Uterus (tissue), 4 donors: ENCODE results near the gene PRR30. TPM values are rescaled to one million over a fixed set of nuclear protein-coding genes. Genes with fewer than 3 reads are reported as not detected.
"Not testable (repeated sequence)": the region's sequence is repeated elsewhere in the genome, so short reads cannot be mapped to it uniquely, and the experiment has no call there.

Experiments
- DNase-seq, 2 donors: peaks; one replicate each; pipeline ENCODE4 v3.0.0-alpha.2; 2019 to 2020
- H3K27ac ChIP-seq, 2 donors: fragments of 200-600 bp; sonication (generic); 1 replicate in 1 of 2; 2 replicates in 1 of 2; pipeline ENCODE4 v1.5.1; 2016 to 2018
- H3K27me3 ChIP-seq, 2 donors: fragments of 200-600 bp; sonication (generic); one replicate each; pipeline ENCODE4 v1.5.1; 2018 to 2019; ENCODE audit warnings: control low read depth in 1 of 2
- H3K36me3 ChIP-seq, 2 donors: fragments of 200-600 bp; sonication (generic); one replicate each; pipeline ENCODE4 v1.5.1; 2019; ENCODE audit warnings: control low read depth in 1 of 2
- H3K4me1 ChIP-seq, 2 donors: fragments of 200-600 bp; sonication (generic); one replicate each; pipeline ENCODE4 v1.5.1; 2018 to 2019; ENCODE audit warnings: control low read depth in 1 of 2
- H3K4me3 ChIP-seq, 2 donors: fragments of 200-600 bp; sonication (generic); 1 replicate in 1 of 2; 2 replicates in 1 of 2; pipeline ENCODE4 v1.5.1; 2018 to 2019; ENCODE audit warnings: mild to moderate bottlenecking in 1 of 2
- H3K9me3 ChIP-seq, 2 donors: fragments of 200-600 bp; sonication (generic); one replicate each; pipeline ENCODE4 v1.5.1; 2019; ENCODE audit warnings: control low read depth in 1 of 2
- POLR2A ChIP-seq, 2 donors: fragments of 450-650 bp; IDR thresholded peaks; one replicate each; pipeline ENCODE4 v1.6.1; 2016; ENCODE audit warnings: antibody characterized with exemption in 2 of 2, mild to moderate bottlenecking in 1 of 2, moderate library complexity in 1 of 2
- intact Hi-C: fragments of 100-400 bp; cut with DNase I; formaldehyde crosslinking; loops from one replicate; pipeline ENCODE4 v1.15.1; 2023; ENCODE audit warnings: low total_unique reads
- total RNA-seq, 4 donors: library from RNA; depleted of rRNA in 3 of 4; stranded (reverse); fragments of >200 nt in 3 of 4; gene quantifications; one replicate each; pipeline versions ENCODE4 v1.1.0 to v1.2.4, GENCODE V29; 2014 to 2023
- TF ChIP-seq, protein P1 (sequence below), 4 experiments: fragments of 200-600 bp in 2 of 4; fragments of 450-650 bp in 2 of 4; sonication (generic) in 2 of 4; IDR thresholded peaks; one replicate each; pipeline ENCODE4 v1.5.1; 2016 to 2019; ENCODE audit warnings: antibody characterized with exemption in 4 of 4, mild to moderate bottlenecking in 2 of 4, moderate library complexity in 1 of 4
- donor health status: DM: yes; HTN: yes; CAD: no.

The PRR30 gene
- total RNA-seq, 4 donors from 2014 or later, result not detected

DNA sequence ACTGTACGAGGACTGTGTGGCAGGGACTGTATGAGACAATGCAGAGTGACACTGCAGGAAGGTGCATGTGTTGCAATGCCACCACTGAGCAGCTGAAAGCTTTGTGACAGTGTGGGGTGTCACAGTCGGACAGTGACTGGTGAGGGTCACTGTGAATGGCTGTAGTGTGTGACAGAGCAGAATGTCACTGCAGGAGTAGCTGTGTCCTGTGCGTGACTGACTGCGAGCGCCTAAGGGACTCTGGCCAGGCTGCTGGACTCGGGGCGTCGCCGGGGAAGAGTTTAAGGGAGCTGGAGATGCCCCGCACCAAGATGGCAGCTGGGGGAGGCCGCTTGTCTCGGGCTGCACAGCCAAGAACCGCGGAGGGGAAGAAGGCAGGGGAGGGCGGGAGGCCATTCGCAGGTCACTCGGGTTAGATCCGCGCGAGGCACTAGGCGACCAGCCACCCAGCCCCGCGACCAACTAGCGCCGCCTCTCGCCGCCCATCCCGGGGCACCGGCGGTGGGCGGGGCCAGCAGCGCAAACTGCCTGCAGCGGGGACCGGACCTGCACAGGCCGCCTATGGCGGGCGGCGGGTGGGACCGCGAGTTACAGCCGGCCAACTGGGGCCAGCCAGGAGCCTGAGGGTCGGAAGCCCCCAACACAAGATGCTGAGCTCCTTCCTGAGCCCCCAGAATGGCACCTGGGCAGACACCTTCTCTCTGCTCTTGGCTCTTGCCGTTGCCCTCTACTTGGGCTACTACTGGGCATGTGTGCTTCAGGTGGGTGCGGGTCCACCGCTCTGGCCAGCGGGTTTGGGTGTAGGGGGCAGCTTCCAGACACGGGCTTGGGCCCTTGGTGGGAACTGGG lies 15.7 kb downstream of the PRR30 start, which contains the start of gene ABHD1:
TSS of gene ABHD1 (plus strand) at position 514 of the 849 bp plus-strand sequence. CDS start at position 648, 134 bp downstream.
- H3K4me1 ChIP-seq, result peaks cover 0 to 2% of the 10 kb centered on the region in 2 donors
- H3K36me3 ChIP-seq, result no peaks in the 10 kb centered on the region
- H3K4me3 ChIP-seq, result peak within 1 kb of the TSS; percentile 45 to 46
- H3K27ac ChIP-seq, result peak within 1 kb of the TSS; percentile 4 to 34
- H3K9me3 ChIP-seq, result no peaks in the 10 kb centered on the region
- no peaks in the 10 kb centered on the region for H3K27me3 ChIP-seq
- TF ChIP-seq, protein P1, sequence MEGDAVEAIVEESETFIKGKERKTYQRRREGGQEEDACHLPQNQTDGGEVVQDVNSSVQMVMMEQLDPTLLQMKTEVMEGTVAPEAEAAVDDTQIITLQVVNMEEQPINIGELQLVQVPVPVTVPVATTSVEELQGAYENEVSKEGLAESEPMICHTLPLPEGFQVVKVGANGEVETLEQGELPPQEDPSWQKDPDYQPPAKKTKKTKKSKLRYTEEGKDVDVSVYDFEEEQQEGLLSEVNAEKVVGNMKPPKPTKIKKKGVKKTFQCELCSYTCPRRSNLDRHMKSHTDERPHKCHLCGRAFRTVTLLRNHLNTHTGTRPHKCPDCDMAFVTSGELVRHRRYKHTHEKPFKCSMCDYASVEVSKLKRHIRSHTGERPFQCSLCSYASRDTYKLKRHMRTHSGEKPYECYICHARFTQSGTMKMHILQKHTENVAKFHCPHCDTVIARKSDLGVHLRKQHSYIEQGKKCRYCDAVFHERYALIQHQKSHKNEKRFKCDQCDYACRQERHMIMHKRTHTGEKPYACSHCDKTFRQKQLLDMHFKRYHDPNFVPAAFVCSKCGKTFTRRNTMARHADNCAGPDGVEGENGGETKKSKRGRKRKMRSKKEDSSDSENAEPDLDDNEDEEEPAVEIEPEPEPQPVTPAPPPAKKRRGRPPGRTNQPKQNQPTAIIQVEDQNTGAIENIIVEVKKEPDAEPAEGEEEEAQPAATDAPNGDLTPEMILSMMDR (IDR thresholded peaks at IDR 0.05), result no peak
- TF ChIP-seq POLR2A (IDR thresholded peaks at IDR 0.05), result no peak
- DNase-seq, result peak; percentile 43 to 60
- intact Hi-C loops, result no loop called here

DNA sequence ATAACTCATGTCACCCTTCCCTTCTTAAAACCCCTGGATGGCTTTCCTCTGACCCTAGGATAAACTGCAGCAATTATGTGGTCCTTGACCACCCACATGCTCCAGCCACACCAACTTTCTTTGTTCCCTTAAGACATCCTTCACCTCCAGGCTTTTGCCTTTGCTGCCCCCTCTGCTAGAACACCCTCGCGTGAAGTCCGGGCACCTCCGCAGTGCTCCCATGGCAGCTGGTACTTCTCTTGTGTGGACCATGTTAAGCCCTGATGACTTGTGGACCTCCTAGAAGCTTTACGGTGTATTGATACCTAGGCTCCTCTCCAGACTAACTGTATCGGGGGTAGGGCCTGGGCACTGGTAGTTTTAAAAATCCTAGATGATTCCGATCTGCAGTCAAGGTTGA lies 16.4 kb downstream of the PRR30 start:
- H3K4me3 ChIP-seq, result no peak overlapping the region
- intact Hi-C loops, result no loop called here
- H3K36me3 ChIP-seq, result no peaks in the 10 kb centered on the region
- H3K4me1 ChIP-seq, result peaks cover 0 to 7% of the 10 kb centered on the region in 2 donors
- DNase-seq, result no peak
- H3K27me3 ChIP-seq, result no peaks in the 10 kb centered on the region
- H3K9me3 ChIP-seq, result no peaks in the 10 kb centered on the region
- H3K27ac ChIP-seq, result no peak overlapping the region
- TF ChIP-seq, protein P1 (IDR thresholded peaks at IDR 0.05), result no peak
- no peak for TF ChIP-seq POLR2A (IDR thresholded peaks at IDR 0.05)

DNA sequence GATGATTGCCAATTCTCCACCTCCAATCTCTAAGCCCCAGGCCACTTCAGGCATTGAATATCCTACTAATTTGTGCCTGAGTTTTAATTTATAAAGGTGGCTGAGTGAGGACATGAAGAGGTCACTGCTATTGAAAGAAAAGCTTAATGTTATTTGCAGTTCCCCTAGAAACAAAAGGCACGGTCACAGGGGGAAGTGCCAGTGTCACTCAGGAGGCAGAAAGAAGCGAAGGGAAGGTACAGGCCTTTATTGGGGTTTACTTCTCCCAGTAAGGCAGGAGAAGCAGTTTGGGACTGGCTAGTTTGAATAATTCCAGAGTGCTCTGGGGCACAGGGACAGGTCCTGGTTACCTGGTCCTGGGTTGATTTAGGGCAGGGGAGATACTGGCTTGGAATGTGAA lies 17.3 kb downstream of the PRR30 start:
- Histone ChIP-seq H3K9me3 (no peaks in the 10 kb centered on the region), H3K4me3 (no peak overlapping the region), H3K4me1 (peaks cover 0 to 7% of the 10 kb centered on the region in 2 donors), H3K27me3 (no peaks in the 10 kb centered on the region), H3K36me3 (no peaks in the 10 kb centered on the region), H3K27ac (no peak overlapping the region)
- intact Hi-C loops, result no loop called here
- no peak for DNase-seq
- no peak for TF ChIP-seq POLR2A (IDR thresholded peaks at IDR 0.05)
- TF ChIP-seq, protein P1 (IDR thresholded peaks at IDR 0.05), result no peak

DNA sequence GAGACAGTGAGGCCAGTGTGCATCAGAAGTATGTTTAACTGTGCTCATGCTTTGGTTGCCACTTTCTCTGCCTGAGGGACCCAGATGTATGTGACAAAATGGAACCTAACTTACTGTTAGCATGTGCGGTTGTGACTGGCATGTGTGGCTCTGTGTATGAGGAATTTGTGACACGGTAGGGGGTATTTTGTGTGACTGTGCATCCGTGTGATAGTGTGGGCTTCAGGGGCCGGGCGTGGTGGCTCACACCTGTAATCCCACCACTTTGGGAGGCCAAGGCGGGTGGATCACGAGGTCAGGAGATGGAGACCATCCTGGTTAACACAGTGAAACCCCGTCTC lies 19.9 kb downstream of the PRR30 start:
- intact Hi-C loops, H3K27ac ChIP-seq, H3K27me3 ChIP-seq, H3K4me1 ChIP-seq, DNase-seq, H3K9me3 ChIP-seq, H3K36me3 ChIP-seq: not testable (repeated sequence)
- peak overlapping the region; percentile 33 to 43 for H3K4me3 ChIP-seq

DNA sequence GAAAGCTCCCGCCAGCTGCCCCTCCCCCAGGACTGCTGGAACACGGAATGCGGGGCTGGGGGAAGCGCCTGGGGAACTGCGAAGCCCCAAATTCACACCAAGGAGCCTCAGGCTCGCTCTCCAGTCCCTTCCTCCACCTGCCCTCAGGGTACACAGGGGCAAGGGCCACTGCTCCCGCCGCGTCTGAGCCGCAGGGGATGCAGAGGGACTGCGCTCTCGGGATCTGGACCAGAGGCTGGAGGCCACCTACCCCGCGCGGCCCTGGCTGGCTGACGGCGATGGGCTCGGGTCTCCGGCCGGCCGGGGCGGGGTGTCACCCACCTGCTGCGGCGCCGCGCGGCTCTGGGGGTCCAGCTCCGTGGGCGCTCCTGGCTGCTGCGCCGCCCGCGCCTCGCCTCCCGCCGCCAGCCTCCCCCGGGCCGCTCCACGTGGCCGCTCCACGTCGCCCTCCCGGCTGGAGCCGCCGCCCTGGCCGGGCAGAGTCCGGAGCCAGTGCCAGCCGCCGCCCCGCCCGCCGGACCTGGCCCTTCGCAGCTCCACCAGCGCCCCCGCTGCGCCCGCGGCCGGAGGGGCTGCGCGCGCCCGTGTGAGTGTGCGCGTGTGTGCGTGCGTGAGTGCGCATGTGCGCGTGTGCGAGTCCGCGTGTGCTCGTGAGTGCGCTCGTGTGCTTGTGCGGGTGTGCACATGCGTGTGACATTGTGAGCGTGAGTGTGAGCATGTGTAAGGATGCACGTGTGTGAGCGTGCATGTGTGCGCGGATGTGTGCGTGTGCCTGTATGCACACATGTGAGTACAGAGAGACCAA lies 20.5 kb downstream of the PRR30 start, which contains the start of gene CGREF1:
TSS of gene CGREF1 (minus strand) at position 604 of the 805 bp plus-strand sequence. CDS start 14,762 bp downstream, outside the sequence.
- Histone ChIP-seq H3K4me3 (peak within 1 kb of the TSS; percentile 33 to 43), H3K27me3 (no peaks in the 10 kb centered on the region), H3K9me3 (no peaks in the 10 kb centered on the region), H3K27ac (no peak within 1 kb of the TSS), H3K36me3 (no peaks in the 10 kb centered on the region), H3K4me1 (peaks cover 0 to 7% of the 10 kb centered on the region in 2 donors)
- intact Hi-C loops, result no loop called here
- TF ChIP-seq, protein P1 (IDR thresholded peaks at IDR 0.05), result no peak
- TF ChIP-seq POLR2A (IDR thresholded peaks at IDR 0.05), result peak in 1 of 2 donors; percentile 15
- DNase-seq, result no peak
